ENCODE results near the gene ADAM10. TPM values are rescaled to one million over a fixed set of nuclear protein-coding genes. Genes with fewer than 3 reads are reported as not detected.

The ADAM10 gene
- total RNA-seq = 10 to 100 TPM; 20.1 to 42.5 (median 33.4) TPM

GRCh38 chr15:58749532-58750337 lies at the start of gene ADAM10:
Gene ADAM10 (minus strand): TSS chr15:58749707. CDS start chr15:58749534, 173 bp downstream.
- peak; percentile 89 to 97 for TF ChIP-seq POLR2A (IDR thresholded peaks at IDR 0.05)
- TF ChIP-seq CTCF (IDR thresholded peaks at IDR 0.05 in 4 of 5, conservative IDR thresholded peaks at IDR 0.05 in 1 of 5) = peak in 1 of 5 experiments; percentile 10
- Histone ChIP-seq H3K9me3 (no peaks in the 10 kb centered on the region), H3K4me3 (peak within 1 kb of the TSS; percentile 75 to 98 (median 85)), H3K27ac (peak within 1 kb of the TSS; percentile 89 to 100 (median 96)), H3K4me1 (peaks cover 18 to 35% of the 10 kb centered on the region in 2 donors), H3K36me3 (no peaks in the 10 kb centered on the region), H3K27me3 (no peaks in the 10 kb centered on the region)
- intact Hi-C loops (cut with DNase I; ENCODE audit: low total_unique reads) (loop anchor here (1.0 to 10.0 kb wide), 7 partner anchors 22 to 522 kb away; partner anchors contain the start of genes MINDY2 and SLTM), in situ Hi-C loops (cut with MboI; ENCODE audit: low sequenced_read_pairs in 4 of 4) (loop anchor here in 3 of 4 donors (10.0 to 25.0 kb wide), 2 partner anchors 512 to 525 kb away; no protein-coding TSS in a partner anchor)
- ATAC-seq = peak; percentile 94 to 95
- peak; percentile 98 to 99 for DNase-seq

- no peak for ATAC-seq
- Histone ChIP-seq H3K36me3 (no peaks in the 10 kb centered on the region), H3K27me3 (no peaks in the 10 kb centered on the region), H3K4me3 (no peak overlapping the region), H3K27ac (no peak overlapping the region), H3K4me1 (peaks cover 0 to 11% of the 10 kb centered on the region in 2 donors), H3K9me3 (no peaks in the 10 kb centered on the region)
- in situ Hi-C loops (cut with MboI; ENCODE audit: low sequenced_read_pairs in 4 of 4) = no loop called here
- intact Hi-C loops (cut with DNase I; ENCODE audit: low total_unique reads) = no loop called here
- DNase-seq = no peak
- TF ChIP-seq POLR2A (IDR thresholded peaks at IDR 0.05) (no peak), CTCF (IDR thresholded peaks at IDR 0.05 in 4 of 5, conservative IDR thresholded peaks at IDR 0.05 in 1 of 5) (no peak)
Measured at GRCh38 chr15:58797505-58797904, 48.0 kb upstream of the ADAM10 start.

GRCh38 chr15:58795825-58796224 lies 46.3 kb upstream of the ADAM10 start:
- Histone ChIP-seq H3K4me3 (no peak overlapping the region), H3K27me3 (no peaks in the 10 kb centered on the region), H3K4me1 (peaks cover 0 to 11% of the 10 kb centered on the region in 2 donors), H3K27ac (no peak overlapping the region), H3K9me3 (no peaks in the 10 kb centered on the region), H3K36me3 (no peaks in the 10 kb centered on the region)
- DNase-seq = no peak
- ATAC-seq = no peak
- in situ Hi-C loops (cut with MboI; ENCODE audit: low sequenced_read_pairs in 4 of 4) = no loop called here
- intact Hi-C loops (cut with DNase I; ENCODE audit: low total_unique reads) = no loop called here
- TF ChIP-seq CTCF (IDR thresholded peaks at IDR 0.05 in 4 of 5, conservative IDR thresholded peaks at IDR 0.05 in 1 of 5) (no peak), POLR2A (IDR thresholded peaks at IDR 0.05) (no peak)

GRCh38 chr15:58793862-58794261 lies 44.4 kb upstream of the ADAM10 start:
- in situ Hi-C loops (cut with MboI; ENCODE audit: low sequenced_read_pairs in 4 of 4) = no loop called here
- Histone ChIP-seq H3K27me3 (no peaks in the 10 kb centered on the region), H3K4me3 (no peak overlapping the region), H3K9me3 (no peaks in the 10 kb centered on the region), H3K27ac (no peak overlapping the region), H3K36me3 (no peaks in the 10 kb centered on the region), H3K4me1 (peaks cover 0 to 11% of the 10 kb centered on the region in 2 donors)
- DNase-seq = no peak
- no peak for ATAC-seq
- intact Hi-C loops (cut with DNase I; ENCODE audit: low total_unique reads) = no loop called here
- TF ChIP-seq CTCF (IDR thresholded peaks at IDR 0.05 in 4 of 5, conservative IDR thresholded peaks at IDR 0.05 in 1 of 5) (no peak), POLR2A (IDR thresholded peaks at IDR 0.05) (no peak)
